Measurements from ENCODE around the gene CCDC121. TPM values are rescaled to one million over a fixed set of nuclear protein-coding genes. Genes with fewer than 3 reads are reported as not detected.
"Not testable (repeated sequence)": the region's sequence is repeated elsewhere in the genome, so short reads cannot be mapped to it uniquely, and the experiment has no call there.

The CCDC121 gene
- polyA plus RNA-seq, 5 donors: 11.6 to 15.9 (median 13.2) TPM

- no peak for DNase-seq
Observed at GRCh38 chr2:27638709-27639108, 9.9 kb upstream of the CCDC121 start.

GRCh38 chr2:27638037-27638637, 9.3 kb upstream of the CCDC121 start:
- no peak for DNase-seq

DNA sequence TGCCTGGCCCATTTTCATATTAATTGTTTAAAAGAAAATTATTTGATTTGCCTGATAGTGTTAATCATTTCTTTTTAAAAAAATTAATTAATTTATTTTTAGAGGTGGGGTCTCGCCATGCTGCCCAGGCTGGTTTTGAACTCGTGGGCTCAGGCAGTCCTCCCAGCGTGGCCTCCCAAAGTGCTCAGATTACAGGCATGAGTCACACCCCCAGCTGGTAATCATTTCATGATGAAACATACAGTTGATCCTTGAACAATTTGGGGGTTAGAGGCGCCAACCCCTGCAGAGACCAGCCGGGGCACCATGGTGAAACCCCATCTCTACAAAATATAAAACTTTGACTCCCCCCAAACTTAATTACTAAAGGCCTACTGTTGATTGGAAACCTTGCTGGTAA, 8.0 kb upstream of the CCDC121 start:
- no peak for DNase-seq

GRCh38 chr2:27634291-27634690, 5.5 kb upstream of the CCDC121 start:
- DNase-seq: no peak

DNA sequence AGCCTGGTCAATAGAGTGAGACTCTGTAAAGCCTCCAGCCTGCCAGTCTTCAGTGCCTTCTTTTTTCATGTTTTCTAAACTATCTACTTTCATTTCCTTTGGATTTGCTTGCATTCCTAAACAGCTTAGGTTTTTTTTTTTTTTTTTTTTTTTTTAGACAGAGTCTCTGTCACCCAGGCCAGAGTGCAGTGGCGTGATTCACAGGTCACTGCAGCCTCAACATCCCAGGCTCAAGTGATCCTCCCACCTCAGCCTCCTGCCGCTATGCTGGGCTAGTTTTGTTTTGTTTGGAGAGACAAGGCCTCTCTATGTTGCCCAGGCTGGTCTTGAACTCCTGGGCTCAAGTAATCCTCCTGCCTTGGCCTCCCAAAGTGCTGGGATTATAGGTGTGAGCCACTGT, 1.4 kb upstream of the CCDC121 start:
- DNase-seq: not testable (repeated sequence)

- DNase-seq: peak in 1 of 2 donors; percentile 2
Observed at GRCh38 chr2:27627963-27628766, 647 bp downstream of the CCDC121 start.

GRCh38 chr2:27626921-27627320, 1.9 kb downstream of the CCDC121 start:
- not testable (repeated sequence) for DNase-seq

GRCh38 chr2:27626323-27626722, 2.5 kb downstream of the CCDC121 start:
- not testable (repeated sequence) for DNase-seq

DNA sequence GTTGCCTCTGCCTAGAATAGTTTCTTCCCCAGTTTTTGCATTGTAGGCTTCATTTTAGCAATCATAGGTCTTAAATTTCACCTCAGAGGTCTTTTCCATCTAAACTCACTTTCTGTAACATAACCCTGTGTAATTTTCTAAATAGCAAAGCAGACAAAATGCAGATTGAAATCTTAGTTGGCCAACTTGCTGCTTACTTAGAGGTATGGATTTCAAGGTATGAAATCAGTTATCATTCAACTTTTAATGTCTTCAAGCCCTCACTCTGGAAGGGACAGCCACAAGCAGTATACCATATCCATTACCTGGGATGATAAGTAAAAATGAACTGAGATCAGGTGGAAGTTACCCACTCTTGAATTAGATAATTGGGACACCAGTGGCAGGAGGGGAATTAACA, 3.9 kb downstream of the CCDC121 start:
- no peak for DNase-seq

DNA sequence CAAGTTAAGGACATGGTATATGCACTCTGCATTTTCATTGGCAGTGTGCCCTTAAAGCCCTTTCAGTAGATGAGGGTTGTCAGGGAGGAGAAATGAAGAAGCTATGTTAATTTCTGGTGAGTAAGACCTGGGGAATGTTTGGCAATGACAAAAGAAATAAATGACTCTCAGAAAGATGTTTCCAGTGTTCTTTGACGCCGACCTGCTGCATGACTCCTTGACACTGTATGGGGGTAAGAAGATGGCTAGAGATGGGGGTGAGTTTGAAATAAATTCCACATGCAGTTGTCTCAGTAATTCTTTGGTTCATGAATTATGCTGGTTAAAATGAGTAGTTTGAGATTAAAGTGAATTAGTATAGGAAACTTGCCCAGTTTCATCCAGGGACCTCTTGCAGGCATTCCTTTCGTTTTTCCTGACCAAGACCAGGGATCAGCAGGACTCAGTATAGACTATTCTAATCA, 5.9 kb downstream of the CCDC121 start:
- no peak for DNase-seq

DNA sequence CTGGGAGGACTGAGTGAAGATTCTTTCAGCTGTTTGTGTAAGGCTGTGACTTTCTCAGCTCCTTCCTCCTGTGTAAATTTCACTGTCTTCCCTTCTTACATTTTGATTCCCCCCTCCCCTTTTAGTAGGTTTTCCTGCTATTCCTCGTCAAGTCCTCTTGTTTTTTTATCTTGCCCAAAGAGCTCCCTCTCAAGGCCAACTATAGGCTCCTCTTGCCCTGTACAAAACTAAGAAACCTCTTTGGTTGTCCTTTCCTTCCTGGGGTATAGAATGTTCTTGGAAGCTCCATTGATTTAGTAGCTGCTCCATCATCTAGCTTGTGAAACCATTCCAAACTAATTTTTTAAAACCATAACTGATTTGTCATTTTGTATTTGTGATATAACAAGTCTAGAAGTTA, 7.3 kb downstream of the CCDC121 start:
- no peak for DNase-seq

DNA sequence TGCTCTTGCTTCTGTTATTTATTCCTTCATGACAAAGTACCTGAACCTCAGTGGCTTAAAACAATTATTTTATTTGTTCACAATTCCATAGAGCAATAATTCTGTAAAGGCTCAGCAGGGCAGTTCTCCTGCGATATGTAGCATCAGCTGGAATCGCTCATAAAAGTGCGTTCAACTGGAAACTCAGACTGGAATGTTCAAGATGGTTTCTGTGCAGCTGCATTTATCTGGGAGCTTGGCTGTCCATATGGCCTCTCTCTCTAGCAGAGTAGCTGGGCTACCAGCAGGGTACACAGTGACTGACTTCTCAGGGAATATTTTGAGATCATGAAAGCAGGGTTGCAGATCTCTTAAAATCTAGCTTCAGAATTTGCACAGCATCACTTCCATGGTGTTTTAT, 13.5 kb downstream of the CCDC121 start:
- no peak for DNase-seq

DNA sequence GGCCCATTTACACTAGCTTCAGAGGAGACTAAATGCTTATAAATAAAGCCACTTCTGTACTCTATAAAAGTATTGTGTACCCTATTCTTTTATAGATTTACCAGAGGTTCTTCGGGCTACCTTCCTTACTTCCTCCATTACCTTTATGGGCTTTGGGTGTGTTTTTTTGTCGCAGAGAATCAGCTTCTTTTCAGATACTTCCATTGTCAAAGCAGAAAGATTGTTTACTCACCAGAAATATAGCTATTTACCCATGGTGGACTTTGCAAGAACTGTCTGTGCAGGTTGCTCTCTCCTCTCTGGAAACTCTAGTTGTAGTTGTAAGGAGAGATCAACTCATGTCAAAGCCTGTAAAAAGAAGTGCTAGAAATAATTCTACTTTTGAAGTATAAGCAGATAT, 14.8 kb downstream of the CCDC121 start:
- DNase-seq: no peak

DNA sequence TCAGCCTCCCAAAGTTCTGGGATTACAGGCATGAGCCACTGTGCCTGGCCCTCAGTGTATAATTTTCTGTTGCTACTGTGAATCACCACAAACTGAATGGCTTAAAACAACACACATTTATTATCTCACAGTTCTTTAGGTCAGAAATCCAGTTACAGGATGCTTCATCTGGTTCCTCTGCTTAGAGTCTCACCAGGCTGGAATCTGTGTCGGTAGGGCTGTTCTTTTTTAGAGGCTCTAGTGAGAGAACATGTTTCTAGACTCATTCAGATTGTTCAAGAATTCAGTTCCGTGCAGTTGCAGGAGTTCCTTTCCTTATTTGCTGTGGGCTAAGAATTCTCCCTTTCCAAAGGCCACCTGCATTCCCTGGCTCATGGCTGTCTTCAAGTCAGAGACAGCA, 22.2 kb downstream of the CCDC121 start:
- DNase-seq: no peak

DNA sequence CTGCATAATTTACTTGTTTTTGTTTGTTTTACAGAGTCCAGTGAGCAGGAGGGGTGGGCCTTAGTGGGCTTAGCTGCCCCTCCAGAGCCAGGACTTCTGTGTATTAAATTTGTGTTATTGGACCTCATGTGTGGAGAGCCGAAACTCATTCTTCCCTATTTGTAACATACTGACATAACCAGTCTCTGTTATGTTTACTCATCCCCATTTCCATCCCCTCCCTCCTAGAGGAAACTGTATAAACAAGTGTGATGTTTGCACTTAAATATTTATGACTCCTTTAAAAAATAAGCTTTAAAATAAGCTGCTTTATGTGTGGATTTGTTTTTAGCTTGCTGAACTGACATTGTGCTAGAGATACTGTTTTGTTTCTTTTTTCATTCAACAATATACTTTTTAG, 32.2 kb downstream of the CCDC121 start:
- no peak for DNase-seq

GRCh38 chr2:27595412-27595811, 33.4 kb downstream of the CCDC121 start:
- DNase-seq: not testable (repeated sequence)

- not testable (repeated sequence) for DNase-seq
Observed at GRCh38 chr2:27594020-27594703, 34.6 kb downstream of the CCDC121 start.

GRCh38 chr2:27593240-27593639, 35.6 kb downstream of the CCDC121 start:
- no peak for DNase-seq

GRCh38 chr2:27591745-27592144, 37.1 kb downstream of the CCDC121 start:
- DNase-seq: no peak

DNA sequence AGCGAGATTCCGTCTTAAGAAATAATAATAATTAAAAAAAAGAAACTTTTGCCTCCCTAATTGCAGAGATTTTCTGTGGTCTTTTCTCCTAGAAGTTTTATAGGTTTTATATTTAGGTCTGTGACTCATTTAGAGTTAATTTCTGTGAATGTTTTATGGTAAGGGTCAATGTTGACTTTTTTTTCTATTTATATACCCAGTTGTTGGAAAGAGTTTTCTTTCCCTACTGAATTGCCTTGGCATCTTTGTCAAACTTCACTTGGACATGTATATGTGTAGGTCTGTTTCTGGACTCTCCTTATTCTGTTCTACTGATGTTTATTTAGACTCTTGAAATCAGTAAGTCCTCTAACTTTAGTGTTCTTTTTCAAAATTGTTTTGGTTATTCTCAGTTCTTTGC, 40.5 kb downstream of the CCDC121 start:
- no peak for DNase-seq

DNA sequence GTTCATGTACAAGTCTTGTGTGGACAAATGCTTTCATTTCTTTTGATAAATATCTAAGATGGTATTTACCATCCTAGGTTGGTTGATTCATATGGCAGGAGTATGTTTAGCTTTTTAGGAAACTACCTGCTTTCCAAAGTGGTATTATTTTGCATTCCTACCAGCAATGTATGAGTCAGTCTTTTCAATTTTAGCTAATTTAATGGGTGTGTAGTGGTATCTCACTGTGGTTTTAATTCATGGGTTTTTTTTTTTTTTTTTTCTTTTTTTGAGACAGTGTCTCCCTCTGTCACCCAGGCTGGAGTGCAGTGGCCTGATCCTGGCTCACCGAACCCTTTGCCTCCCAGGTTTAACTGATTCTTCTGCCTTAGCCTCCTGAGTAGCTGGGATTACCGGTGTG, 41.8 kb downstream of the CCDC121 start:
- DNase-seq: no peak

DNA sequence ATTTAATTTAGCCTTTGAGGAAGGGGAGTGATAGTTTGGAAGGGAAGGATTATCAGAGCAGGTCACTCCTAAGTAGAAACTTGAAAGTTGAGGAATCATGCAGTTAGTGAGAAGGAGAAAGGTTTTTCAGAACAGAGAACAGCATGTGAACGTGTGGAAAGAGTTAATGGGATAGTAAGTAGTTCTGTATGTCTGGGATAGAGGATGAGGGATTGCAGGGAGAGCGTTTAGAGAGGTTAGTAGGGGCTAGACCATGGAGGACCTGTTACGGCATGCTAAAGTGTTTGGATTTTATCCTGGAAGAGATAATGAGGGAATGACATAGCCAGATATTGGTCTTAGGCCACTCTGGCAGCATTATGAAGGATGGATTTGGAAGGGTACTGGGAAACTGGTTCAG, 44.2 kb downstream of the CCDC121 start:
- no peak for DNase-seq

DNA sequence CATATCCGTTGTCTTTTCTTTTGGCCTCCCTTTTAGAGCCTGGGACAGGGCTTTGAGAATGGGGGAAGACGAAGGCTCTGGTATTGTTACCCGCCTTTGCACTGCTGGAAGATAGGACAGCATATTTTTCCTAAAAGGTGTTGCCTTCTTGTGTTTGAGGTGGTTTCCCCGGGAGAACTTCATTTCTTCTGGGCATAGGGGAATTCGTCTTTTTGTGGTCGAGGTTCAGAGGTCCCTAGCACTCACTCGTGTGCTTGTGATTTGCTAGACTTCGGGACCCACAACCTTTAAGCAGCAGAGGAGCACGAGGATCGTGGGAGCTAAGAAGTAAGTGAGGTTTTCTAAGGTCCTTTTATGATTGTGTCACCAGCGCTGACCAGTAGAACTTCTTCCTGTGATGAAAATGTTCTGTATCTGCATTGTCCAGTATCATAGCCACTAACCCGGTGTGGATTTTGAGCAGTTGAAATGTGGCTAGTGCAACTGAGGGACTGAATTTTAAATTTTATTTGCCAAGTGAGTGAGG, 45.4 kb downstream of the CCDC121 start:
- DNase-seq: no peak

All from right lung (tissue), 5 donors.